HG02610 (cell line): ENCODE measurements around the gene PDE4D.
A peak's percentile ranks its signal among the peaks of the same experiment; 100 is the strongest.

Experiments
- ATAC-seq: cut with Tn5 transposase; IDR thresholded peaks from one replicate; pipeline ENCODE4 v1.9.1; 2021; ENCODE audit warnings: mild to moderate bottlenecking, moderate library complexity; ENCODE audit not compliant: unreplicated experiment

Gene PDE4D

GRCh38 chr5:59099995-59100345 is 793.6 kb downstream of the PDE4D start:
- ATAC-seq, result no peak

DNA sequence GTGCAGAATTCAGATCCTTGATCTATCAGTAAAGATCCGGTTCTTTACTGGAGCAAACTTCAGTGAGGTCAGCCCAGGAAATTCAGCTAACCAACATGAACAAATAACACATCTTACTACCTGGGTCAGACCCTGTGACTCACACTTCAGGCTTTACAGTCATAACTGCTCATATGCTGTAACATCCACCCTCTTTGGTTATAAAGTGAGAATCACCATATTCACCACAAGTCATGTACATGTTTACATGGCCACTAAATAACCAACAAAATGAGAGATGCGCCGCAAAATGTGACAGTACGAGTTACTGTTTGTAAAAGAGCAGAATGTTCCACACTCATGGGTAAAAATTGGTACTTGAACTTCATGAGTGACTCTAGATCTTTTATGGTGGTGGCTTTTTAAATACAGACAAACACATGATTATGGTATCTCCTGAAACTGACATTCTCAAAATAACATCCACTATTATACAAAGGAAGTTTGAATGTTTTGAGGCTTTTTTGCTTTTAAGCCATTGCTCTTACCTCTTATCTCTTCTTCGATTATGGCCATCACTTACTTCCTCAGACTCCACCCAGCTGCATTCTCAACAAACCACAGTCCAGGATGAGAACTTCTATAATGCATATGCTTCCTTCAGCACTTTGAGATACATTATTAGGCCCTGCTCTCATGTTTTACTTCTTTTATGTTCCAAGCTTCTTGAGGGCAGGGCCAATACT is 794.1 kb downstream of the PDE4D start:
- peak; percentile 80 for ATAC-seq

DNA sequence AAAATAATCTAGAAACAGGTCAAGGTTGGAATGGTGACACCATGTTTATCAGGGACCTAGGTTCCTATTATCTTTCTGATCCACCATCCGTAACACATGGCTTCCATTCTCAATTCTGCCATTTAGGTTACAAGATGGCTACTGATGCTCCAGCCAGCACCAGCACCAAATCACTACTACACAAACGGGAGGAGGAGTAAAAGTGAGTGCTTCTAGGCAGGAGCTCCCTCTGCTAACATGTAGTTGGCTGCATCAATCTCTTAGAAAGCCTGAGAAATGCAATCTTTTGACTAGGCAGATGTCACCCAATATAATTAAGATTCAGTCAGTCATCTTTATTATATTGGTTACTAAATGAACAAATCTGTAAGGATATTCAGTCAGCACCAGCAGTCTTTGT is 794.8 kb downstream of the PDE4D start:
- ATAC-seq, result no peak

- ATAC-seq, result no peak
Observed at GRCh38 chr5:59097712-59098111, 795.8 kb downstream of the PDE4D start.

GRCh38 chr5:59097116-59097515 is 796.4 kb downstream of the PDE4D start:
- no peak for ATAC-seq

DNA sequence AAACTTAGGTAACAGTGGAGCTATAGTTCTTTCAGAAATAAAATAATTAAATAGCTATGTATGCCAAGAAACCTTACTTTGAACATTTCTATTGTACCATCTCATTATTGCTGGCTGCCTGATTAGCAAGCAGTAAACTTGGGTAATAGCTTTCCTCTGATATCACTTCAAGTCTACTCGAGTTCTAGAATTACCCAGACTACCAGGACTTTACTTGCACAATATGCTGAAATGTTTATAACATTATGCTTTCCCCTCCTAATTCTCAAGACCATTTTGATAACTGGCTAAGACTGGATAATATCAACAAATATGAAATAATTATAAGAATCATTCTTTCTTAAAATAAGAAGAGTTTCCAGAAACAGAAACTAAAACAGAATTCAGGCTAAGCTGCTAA is 798.0 kb downstream of the PDE4D start:
- no peak for ATAC-seq

- no peak for ATAC-seq
Observed at GRCh38 chr5:59094864-59095263, 798.7 kb downstream of the PDE4D start.

DNA sequence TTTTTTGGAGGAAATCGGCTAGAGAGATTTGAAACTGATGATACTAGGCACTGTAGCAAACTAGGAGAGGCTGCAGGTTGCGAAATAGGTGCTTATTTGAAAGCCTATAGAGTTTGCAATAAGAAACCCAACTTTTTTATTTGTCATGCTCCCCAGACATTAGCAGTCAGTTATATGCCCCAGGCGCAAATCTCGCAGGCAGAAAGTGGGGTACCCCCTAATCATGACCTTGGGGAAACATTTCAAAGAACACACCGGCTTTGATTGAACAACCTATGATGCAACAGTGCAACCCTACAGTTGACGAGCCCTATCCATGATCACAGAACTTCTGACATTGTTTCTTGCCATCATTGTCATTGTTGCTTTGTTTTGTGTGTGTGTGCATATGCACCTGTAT is 800.2 kb downstream of the PDE4D start:
- no peak for ATAC-seq

- ATAC-seq, result no peak
Observed at GRCh38 chr5:59092758-59093157, 800.8 kb downstream of the PDE4D start.

DNA sequence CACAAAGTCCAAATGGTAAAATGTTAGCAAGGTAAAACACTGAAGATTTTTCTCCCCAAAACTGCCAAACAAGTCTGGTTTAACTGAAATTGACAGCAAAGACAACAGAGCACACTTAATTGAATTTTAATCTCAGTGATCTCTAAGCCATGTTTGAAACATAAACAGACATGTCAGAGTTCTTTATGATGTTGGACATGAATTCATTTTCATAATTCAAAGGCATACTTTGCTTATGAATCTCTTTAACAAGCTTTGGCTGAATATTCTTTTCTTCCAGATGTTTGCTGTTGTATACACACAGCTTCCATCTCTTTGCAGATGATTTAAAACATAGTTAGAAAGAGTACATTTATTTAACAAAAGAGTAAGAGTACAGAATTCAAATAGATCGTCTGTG is 801.6 kb downstream of the PDE4D start:
- ATAC-seq, result no peak

GRCh38 chr5:59090323-59090722 is 803.2 kb downstream of the PDE4D start:
- ATAC-seq, result no peak

- ATAC-seq, result no peak
Observed at GRCh38 chr5:59089767-59090166, 803.8 kb downstream of the PDE4D start.

GRCh38 chr5:59088546-59088945 is 805.0 kb downstream of the PDE4D start:
- no peak for ATAC-seq

GRCh38 chr5:59086024-59086423 is 807.5 kb downstream of the PDE4D start:
- ATAC-seq, result no peak

GRCh38 chr5:59081693-59082092 is 811.8 kb downstream of the PDE4D start:
- no peak for ATAC-seq

GRCh38 chr5:59079622-59080620 is 813.6 kb downstream of the PDE4D start:
- no peak for ATAC-seq

DNA sequence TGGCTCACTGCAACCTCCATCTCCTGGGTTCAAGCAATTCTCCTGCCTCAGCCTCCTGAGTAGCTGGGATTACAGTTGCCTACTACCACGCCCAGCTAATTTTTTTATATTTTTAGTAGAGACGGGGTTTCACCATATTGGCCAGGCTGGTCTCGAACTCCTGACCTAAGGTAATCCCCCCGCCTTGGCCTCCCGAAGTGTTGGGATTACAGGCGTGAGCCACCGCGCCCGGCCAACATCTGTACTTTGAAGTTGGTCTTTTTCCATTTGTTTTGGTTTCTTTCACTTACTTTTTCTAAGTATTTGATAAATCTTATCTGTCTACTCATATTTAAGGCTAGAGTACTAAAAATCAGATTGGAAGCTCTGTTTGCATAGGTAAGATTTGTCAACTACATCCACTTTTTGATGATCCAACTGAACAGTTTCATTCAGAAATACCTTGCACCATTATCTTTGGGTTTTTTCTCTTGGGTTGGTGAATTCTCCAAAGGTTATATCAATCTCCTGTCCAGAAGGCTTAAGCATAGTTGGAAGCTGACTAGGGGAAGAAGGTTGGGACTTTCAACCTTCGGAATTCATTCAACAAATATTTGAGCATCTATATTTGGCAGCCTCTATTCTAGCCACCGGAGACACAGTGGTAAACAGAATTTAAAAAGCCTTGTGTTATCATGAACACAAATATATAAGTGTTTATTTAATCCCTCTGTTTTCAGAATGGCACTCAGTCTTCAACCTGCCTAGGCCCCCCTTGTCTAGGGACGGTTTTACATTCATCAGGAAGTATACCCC is 821.6 kb downstream of the PDE4D start:
- no peak for ATAC-seq

GRCh38 chr5:59069438-59070079 is 824.0 kb downstream of the PDE4D start:
- no peak for ATAC-seq

DNA sequence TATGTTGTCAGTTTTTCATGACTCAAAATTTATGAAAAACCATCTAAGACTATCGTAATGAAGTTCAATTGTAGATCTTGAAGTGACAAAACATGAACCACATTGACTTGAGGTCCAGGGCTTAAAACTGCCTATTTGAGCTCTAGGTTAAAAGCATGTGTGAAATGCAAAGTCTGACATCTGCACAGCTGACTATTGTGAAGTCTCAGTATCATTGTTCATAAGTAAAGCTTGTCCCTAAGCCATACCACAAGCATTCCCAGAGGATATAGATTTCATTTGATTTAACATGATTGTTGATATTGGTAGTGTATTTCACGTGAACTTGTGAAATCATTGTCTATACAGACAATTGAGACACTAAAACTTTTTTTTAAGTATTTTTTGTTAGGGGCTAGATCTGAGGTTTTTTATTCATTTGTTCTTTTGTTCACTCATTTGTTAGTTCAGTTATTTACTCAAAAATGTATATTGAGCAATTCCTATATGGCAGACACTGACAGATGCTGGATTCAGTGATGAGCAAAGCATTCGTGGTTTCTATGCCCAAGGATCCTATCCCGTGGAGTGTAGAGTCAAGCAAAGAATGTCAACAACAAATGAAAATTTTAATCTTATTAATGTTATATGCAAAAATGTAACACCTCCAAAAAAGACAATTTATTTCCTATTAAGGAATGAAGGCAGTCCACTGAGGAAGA is 825.4 kb downstream of the PDE4D start:
- no peak for ATAC-seq
